GM10266 (cell line): ENCODE results near the gene PHLPP1.

Source experiments
- DNase-seq: peaks from one replicate; pipeline ENCODE4 v3.0.0; 2012; ENCODE audit errors: extremely low spot score
- TF ChIP-seq, protein P1 (sequence below): IDR thresholded peaks from 2 replicates; pipeline ENCODE4 v1.5.1; 2012; ENCODE audit warnings: mild to moderate bottlenecking, low read depth; ENCODE audit not compliant: control insufficient read depth, insufficient read depth; ENCODE audit errors: missing control alignments

The PHLPP1 gene

DNA sequence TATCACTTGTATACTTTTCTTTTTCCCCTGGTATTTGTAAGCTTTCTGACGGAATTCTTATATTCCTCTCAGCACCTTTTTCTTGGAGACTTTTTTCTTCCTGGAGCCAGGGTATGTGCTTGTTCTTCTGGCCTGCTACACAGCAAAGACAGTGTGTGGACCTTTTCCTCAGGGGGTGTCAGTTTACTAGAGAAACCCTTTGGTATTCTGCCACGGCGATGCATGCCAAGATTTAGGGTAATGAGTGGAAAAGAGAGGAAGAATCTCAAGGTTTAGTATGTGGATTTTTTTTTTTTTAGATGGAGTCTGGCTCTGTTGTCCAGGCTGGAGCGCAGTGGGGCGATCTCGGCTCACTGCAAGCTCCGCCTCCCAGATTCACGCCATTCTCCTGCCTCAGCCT is 152.2 kb downstream of the PHLPP1 start:
- TF ChIP-seq, protein P1, sequence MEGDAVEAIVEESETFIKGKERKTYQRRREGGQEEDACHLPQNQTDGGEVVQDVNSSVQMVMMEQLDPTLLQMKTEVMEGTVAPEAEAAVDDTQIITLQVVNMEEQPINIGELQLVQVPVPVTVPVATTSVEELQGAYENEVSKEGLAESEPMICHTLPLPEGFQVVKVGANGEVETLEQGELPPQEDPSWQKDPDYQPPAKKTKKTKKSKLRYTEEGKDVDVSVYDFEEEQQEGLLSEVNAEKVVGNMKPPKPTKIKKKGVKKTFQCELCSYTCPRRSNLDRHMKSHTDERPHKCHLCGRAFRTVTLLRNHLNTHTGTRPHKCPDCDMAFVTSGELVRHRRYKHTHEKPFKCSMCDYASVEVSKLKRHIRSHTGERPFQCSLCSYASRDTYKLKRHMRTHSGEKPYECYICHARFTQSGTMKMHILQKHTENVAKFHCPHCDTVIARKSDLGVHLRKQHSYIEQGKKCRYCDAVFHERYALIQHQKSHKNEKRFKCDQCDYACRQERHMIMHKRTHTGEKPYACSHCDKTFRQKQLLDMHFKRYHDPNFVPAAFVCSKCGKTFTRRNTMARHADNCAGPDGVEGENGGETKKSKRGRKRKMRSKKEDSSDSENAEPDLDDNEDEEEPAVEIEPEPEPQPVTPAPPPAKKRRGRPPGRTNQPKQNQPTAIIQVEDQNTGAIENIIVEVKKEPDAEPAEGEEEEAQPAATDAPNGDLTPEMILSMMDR = no peak
- DNase-seq = no peak

DNA sequence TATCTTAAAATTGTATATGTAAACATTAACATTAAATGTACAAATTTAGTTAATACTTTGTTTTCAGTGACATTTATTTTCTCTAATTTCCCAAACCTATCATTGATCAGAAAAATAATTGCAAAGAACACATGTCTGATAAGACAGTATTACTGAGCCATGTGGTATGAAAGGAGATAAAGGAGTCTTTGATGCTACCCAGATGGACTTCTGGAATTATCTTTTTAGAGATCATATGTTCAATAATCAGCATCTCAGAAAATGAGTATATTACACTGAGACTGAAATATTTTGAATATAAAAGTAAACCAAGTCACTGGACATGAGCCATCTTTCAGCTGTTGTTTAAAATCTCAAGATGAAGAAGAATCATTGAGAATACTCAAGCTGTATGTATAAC is 153.3 kb downstream of the PHLPP1 start:
- TF ChIP-seq, protein P1 = no peak
- DNase-seq = no peak

DNA sequence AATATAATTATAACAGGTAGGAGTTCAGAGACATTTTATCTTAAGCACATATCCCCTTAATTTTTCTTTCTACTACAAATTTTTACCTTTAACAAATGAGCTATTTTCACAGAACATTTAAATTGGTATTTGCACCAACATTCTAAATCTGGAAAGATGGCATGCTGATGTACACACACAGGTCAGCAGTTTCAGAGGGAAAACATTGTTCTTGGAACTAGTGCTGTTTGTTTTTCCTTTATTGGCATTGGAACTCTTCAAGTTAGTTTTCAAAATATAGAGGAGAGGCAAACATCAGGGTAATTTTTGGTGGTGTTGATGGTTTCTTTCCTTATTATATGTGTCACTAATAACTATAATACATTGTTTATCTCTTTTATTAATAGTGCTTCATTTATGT is 155.3 kb downstream of the PHLPP1 start:
- no peak for DNase-seq
- TF ChIP-seq, protein P1 = no peak

DNA sequence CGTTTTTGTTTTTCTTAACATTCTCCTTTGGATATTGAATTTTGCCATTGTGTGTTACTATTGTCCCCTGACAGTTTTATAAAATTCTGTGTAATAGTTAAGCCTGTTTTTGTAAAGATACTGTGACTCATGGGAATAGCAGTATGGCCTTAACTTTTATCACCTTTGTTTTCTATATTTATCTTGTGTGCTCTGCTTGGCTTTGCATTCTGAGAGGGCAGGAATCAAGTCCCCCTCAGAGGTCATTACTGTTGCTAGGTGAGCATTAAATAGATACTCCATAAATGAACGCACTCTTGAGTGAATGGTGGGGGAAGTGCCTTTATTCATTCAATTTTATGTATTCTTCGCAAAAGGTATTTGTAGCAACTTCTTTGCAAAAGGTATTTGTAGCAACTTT is 160.0 kb downstream of the PHLPP1 start:
- no peak for DNase-seq
- TF ChIP-seq, protein P1 = no peak

DNA sequence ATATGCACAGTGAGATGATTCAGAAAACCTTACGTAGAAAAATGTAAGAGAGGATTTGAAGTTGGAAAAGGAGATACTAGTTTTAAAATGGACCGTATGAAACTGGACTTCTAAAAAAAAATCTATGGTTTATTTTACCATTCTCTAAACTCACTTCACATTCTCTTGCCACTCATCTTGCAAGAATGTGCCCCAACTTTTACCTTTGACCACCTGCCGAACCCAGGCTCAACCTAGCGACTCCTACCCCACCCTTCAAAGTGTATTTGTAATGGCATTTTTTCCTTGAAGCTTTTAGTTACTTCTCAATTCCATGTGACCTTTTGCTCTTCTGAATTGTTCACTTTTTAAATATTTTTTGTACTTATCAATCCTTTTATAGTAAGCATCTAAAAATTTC is 160.8 kb downstream of the PHLPP1 start:
- TF ChIP-seq, protein P1 = no peak
- no peak for DNase-seq

- DNase-seq = no peak
- TF ChIP-seq, protein P1 = no peak
These were observed 161.5 kb downstream of the PHLPP1 start for GRCh38 chr18:62876828-62877227.

DNA sequence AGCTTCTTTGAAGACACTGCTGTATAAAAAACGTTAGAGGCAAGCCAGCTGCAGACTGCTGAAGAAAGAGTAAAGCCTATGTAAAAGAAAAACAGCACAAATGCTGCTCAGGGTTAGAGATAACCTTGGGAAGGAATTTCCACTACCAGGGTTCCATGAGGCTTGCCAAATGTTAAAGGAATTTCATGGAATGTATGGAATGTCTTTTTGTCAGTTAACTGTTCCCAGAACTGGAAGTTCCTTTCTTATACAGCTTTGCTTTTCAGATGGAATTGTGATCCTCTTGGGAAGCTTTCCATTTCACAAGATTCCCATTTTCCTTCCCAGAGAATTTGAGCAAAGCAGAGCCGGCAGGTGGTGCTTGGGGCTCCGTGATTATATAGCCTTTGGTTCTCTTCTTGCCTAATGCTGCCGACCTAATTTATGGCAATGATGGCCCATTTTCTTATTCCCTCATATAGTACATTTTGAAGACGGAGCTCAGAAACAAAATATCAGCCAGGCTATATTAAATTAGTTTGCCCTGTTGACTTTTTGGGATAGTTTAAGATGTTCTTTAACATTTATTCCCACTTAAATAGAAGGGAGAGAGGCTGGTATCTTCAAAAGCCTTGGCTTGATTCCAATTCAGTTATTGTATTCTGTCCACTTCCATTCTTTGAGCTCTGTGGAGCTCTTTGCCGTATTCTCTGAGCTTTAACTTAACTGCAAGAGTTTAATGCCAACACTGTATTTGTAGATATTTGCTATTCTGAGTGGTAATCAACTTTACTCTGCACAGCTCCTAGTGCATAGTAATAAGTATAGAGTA is 162.3 kb downstream of the PHLPP1 start:
- TF ChIP-seq, protein P1 = no peak
- no peak for DNase-seq
